HuH-7.5 (cell line): ENCODE measurements around the gene TLE1.
"Not testable (repeated sequence)": the region's sequence is repeated elsewhere in the genome, so short reads cannot be mapped to it uniquely, and the experiment has no call there.

Source experiments
- DNase-seq: peaks from one replicate; pipeline ENCODE4 v3.0.0; 2011; ENCODE audit warnings: low spot score

Gene TLE1

DNA sequence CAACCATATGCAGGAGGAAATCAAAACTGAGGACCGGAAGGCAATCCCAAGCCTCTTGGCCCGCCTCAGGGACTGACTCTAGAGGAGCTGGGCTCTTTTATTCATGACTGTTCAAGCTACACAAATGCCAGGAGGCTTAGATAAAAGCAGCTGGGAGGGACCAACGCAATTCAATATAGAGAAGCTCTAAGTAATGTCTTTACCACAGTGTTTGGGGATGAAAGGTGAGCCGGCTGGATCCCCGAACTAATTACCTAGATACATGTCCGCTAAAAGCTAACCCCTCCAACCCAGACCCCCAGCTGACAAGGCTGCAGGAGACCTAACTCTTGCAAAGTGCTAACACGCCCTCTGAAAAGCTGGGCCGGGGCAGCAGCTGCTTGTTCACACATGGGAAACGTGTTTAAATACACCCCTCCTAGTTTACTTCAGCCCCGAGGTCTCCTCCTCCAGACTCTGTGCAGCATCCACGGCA lies 67.5 kb downstream of the TLE1 start:
- no peak for DNase-seq

DNA sequence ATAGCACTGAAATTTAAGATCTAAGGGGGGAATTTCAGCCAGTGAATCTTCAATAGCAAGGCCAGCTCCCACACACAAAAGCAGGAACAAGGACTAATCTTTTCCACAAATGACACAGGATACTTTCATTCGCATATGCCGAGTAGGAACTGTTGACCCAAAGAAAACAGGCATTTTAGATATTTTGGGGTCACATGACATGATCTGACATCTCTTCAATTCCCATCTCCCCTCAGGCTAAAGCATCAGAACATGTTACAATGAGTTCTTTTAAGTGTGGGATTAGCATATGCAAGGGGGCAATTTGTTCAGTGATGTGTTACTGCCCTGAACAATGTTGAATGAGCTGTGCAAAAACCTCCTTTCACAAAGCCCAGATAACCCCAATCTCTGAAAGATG lies 68.2 kb downstream of the TLE1 start:
- no peak for DNase-seq

DNA sequence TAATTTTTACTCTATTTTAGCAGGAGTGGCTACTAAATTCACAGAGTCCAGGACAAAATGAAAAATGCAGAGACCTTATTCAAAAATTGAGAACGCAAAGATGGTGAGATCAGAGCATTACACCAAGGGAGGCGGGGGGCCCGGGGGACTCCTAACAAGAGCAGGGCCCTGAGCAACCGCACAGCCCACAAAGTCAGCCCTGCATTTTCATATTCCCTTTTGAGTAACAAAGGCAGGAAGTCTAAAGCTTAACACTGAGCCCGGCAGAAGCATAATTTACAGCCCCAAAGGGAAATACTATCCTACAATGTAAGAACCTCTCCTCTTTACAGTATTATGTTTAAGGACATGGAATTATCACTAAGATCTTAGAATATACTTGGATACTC lies 69.4 kb downstream of the TLE1 start:
- no peak for DNase-seq

DNA sequence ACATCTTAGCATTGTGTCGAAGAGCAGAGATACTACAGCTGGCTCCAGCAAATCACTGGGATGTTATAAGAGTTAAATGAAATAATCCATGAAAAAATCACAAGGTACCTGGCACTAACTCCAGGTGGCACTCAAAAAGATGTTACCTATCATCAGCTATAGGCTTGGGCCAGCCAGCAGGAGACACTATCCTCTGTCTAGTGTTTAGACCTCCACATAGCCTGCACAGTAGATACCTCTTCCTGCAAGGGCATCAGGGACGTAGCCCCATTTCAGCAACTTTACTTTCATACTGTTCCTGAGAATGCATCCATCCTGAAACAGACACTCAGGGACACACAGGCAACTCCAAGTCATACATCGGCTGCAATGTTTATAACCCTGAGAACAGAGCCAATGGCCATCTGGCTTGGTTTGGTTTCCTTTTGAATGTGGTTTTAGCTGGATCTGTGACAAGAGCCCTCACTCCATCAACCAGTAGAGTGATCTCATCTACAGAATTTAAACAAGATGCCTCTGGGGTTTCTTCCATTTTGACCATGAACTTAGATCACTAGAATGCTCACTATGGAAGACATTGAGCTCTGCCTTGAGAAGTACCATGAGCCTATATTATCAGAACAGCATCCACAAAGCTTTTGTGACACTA lies 69.9 kb downstream of the TLE1 start:
- no peak for DNase-seq

DNA sequence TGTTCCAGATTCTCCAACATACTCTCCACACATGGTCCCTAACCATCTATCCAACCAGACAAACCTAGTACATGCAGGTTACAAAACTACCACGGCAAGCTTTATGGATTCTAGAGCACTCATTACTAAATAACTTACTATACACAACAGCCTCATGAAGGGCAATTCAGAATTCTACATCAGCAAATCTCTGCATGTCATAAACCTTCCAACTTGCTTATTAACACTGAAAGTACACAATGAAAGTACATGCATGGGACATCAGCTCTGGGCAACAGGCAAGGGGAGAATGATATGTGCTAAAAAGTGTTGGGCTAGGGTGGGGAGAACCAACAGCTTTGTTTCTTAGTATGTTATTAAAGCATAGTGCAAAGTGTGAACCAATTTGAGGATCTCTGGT lies 70.4 kb downstream of the TLE1 start:
- no peak for DNase-seq

DNA sequence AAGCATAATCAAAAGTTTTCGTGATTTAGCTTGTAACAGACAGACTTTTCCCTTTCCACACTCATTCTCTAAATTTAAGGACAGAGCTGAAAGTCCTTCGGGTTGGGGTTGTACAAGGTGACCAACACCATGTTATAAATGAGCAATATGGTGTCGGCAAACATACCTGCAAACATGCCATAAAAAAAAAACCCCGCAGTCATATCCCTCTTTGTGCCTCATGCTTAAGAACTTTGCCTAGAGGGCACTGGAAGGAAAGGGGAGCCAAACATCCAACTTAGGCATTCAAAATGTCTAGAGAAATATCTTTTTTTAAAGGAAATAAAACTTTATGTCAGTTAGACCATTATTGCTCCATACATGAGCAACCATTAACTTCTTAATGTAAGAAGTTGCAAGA lies 73.2 kb downstream of the TLE1 start:
- DNase-seq: no peak

DNA sequence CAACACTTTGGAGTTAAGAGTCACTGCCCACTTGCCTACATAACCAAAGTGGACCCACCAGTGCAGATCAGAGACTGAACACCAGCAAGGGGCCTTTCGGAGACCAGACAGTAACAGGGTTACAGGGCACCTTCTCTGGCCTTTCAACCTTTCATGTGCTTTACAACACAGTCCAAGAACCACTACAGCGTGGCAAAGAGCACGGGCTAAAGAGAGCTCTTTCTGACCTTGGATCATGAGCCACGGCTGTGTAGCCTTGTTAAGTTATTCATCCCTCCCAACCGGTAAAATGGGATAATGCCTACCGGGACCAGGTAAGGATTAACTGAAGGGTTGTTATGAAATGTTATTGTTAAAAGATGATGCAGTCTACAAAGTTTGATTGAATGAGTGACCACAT lies 75.0 kb downstream of the TLE1 start:
- no peak for DNase-seq

DNA sequence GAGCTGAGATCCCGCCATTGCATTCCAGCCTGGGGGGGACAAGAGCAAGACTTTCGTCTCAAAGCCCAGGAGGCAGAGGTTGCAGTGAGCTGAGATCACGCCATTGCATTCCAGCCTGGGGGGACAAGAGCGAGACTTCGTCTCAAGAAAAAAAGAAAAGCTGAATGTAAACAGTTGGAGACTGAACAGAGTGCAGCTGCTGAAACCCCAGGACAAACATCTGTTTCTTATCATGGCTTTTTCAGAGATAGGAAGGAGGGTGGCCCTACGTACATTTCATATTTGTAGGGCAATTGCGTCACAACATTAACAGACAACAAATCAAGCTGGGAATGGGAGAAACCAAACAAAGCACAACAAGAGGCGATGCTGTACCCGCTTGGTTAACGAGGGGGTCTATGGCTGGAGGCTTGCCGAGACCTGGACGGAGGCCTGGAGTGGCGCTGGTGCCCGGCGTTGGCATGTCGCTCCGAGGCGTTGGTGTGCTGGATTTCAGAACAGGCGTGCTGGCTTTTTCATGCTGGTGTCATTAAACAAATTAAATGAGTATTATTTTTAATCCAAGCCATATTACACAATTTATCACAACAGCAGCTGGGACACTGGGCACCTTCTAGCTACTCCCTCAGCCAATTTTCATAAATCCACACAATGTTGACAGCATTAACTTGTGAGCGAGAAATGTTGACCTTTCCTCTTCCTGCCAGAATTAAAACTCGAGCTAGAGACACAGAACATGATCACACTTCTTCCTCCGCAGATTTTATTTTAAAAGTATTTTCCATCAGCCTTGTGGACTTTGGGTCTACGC lies 76.1 kb downstream of the TLE1 start:
- no peak for DNase-seq

DNA sequence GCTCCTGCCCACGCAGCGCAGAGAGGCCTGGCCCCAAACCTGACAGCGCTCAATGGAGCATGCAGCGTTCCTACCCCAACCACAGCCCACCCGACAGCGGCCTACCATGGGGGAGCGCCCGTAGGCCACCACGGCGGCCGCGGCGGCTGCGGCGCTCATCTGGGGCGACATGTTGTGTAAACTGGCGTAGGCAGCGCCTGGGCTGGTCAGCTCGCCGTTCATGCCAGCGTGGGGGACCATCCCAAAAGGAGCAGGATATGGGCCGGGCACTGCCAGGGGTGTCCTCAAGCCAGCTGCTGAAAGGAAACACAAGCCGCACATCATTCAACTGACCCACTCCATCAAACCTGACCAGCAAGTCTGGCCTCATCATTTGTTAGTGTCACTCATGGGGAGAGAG lies 77.7 kb downstream of the TLE1 start:
- DNase-seq: no peak

DNA sequence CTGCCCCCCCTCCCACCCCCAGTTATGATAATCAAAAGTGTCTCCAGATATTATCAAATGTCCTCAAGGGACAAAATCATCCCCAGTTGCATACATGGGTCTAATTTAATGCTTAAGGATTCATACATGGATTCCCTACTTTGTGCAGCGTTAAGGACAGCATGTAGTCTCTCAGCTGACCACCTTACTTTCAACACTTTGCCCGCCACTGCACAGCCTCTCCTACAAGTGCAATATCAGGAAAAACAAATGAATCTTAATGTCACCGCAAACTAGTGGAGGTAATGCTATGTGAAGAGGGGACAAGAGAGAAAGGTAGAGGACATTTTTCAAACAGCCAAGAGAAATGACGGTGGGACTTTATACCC lies 78.6 kb downstream of the TLE1 start:
- no peak for DNase-seq

DNA sequence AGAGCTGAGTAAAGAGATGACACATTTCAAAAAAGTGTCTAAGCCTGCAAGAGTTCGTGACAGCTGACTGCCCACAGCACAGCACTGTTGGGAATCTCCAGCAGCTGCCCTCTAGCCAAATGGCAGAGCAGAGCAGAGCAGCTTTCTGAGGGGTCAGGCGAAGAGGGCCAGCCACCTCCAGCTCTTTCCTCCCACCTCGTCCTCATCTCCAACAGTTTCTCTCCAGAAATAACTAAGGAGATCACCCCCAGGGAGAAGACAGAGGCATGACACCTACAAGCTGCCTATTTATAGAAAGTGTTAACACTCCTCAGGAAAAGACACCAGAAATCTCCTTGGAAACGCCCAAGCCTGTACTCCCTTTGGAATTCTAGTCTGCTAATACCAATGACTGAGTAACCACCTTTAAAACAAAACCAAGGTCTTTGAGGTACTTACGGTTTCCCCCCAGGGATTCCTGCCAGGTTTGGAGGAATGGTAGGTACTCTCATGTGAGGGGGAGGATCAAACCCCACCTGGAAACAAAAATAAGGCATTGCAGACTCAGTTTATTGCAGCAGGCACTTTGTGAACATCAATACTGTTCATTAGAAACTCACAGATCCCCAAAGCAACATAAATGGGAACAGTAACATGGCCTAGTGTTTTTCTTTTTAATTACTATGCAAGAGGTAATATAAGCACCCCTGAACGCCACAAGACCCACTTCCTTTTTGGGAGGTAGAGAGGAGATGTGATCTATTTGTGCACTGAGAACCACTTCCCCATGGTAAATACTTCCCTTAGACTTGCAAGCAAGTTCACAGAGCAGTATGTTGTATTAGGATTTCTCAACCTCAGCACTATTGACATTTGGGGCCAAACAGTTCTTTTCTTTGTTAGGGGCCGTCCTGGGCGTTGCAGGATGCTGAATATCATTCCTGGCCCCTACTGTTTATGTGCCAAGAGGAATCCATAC lies 79.3 kb downstream of the TLE1 start:
- no peak for DNase-seq

DNA sequence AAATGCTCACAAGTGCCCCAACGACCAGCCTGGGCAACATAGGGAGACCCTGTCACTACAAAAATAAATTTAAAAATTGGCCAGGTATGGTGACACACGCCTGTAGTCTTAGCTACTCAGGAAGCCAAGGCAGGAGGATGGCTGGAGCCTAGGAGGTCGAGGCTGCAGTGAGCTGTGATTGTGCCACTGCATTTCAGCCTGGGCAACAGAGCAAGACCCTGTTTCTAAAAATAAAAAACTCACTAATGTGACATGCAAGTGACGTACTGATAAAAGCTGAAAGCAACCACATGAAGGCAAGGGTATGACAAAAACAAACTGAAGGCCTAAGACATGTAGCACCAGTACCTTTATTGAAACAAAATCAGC lies 81.1 kb downstream of the TLE1 start:
- DNase-seq: no peak

DNA sequence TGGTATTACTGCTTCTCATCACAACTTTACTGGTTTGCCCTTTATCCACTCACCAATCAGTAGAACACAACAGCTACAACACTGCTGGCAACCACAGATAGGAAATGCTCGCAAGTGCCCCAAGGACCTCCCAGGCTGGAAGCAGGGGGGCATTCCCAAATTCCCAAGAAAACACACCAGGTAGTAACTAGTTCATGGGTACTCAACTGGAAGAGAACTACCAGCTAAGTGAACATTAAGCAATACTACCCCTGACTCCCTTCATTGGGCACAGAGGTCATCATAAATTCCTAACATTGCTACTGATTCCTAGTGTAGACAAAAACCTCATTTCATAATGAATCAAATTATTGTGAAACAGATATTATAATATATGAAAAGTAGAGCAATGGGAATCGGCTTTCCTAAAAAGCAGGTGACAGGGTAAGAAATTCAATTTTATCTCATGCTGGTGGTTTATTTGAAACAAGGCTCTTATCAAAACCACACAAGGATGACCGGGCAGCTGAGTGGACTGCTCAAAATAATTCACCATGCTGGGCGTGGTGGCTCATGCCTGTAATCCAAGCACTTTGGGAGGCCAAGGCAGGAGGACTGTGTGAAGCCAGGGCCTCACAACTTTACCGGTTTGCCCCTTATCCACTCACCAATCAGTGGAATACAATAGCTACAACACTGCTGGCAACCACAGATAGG lies 81.6 kb downstream of the TLE1 start:
- DNase-seq: no peak

DNA sequence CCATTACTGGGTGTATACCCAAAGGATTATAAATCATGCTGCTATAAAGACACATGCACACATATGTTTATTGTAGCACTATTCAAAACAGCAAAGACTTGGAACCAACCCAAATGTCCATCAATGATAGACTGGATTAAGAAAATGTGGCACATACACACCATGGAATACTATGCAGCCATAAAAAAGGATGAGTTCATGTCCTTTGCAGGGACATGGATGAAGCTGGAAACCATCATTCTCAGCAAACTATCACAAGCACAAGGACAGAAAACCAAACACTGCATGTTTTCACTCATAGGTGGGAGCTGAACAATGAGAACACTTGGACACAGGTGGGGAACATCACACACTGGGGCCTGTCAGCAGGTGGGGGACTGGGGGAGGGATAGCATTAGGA lies 83.1 kb downstream of the TLE1 start:
- not testable (repeated sequence) for DNase-seq

DNA sequence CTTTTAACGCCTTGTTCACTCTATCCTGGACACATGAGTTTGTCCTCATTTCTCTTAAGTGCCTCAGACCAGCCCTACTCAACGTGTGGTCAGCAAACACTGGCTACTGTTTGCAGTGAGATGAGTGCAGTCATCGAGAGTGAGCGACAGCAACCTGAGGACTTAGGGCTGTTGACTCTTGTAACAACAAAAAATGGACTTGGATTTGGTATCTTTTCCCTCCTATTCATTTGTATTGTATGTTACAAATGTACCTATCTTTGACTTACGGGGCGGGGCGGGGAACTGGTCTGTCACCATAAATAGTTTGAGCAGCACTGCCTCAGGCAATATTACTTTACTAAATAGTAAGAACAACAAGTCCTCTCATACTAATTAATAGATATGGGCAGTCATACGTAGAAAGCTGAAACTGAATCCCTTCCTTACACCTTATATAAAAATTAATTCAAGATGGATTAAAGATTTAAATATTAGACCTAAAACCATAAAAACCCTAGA lies 84.1 kb downstream of the TLE1 start:
- DNase-seq: no peak

DNA sequence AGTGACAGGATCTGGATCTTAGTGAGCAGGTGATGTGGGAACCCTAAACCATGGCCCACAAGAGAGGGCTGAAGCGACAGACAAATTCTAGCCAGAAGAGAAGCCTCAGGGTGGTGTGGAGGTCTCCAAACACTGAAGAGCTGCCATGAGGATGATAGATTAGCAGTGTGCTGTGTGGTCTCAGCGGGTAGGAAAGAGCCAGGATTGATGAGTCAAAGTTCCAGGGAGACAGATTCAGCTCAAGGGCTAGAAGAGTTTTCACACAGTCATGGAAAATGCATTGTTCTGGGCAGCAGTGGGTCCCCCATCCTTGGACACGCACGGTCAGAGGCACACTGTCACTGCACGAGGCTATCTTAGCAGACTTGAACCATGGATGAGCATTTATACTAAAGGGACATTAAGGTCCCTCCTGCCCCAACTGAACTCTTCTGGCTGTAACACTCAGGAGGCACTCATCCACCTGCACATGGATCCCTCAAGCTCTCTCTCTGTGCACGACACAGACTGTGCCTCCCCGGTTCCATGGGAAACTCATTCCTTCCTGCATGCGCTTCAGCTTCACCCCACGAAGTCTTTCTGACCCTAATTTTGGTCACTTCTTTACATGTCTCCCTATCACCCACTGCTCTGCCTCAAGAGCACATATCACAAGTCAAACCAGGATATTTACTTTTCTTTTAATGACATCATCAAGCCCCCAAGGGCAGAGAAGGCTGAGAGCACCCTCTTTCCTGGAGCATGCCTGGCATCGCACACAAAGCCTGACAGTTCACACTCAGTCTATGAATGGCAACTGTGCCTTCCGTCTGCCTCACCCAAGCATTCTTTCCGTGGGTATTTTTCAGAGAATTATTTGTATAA lies 84.8 kb downstream of the TLE1 start:
- no peak for DNase-seq

DNA sequence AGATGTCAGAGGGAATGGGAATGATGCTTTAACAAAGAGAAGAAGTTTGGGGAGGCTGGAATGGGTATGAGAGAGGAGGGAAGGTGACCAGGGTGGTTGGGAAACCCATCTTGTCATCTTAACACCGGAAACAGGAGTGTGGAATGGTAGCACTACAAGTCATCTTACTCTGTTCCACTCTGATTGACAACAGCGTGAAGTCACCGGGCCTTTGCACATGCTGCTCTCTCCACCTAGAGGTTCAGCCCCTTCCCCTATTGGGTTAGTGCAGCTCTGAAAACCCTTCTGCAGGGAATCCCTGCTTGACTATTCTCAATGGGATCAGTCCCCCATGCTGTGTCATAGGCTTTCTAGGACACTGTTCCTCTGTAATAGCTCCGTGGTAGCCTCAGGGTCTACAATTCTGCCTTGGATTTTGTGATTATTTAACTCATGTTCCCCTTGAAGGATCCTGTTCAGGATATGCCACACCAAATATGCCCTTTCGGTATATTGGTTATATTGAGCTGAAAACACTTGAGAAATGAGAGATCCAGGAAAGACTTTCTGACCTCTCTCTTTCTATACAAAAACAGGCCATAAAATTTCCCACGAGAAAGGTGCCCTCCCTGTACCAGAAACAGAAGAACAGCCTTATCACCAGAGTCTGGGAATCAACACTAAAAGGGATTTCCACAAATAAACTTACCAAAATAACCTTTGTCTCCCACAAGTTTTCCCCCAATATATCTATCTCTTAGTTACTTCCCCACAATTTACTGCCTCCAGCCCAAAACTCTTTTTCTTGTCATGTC lies 86.3 kb downstream of the TLE1 start:
- no peak for DNase-seq

DNA sequence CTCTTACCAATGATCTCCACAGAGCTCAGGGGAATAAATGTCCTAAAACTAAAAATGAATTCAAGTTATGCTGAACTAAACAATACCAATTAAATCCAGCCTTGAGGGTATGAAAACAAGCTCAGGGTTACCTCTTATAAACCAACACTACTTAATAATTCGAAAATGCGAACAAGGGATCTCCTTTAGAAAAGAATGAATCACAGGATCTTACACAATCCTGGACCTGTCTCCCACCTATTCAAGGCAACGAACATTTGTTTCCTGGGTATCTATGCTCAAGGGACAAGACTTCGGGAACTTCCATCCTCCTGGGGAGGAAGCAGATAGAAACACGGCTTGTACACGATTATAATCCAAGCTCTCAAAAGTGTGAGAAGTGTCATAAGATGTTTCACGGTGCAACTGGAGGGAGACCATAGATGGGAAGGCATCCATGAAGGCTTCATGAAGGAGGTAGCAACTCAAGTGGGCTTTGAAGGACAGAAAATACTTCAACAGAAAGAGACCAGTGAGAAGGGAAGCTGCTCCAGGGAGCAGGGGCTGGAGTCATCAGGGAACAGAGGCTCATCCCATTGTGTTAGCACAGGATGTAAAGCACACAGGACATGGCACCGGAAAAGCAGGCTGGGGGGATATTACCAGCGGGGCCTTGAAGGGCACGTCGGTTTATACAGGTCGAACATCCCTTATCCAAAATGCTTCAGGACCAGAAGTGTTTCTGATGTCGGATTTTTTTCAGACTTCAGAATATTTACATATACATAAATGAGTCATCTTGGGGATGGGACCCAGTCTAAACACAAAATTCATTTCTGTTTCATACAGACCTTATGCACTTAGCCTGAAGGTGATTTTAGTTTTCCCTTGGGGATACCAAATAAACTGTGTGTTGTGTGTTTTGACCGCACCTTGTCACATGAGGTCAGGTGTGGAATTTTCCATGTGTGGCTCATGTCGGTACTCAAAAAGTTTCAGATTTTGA lies 87.4 kb downstream of the TLE1 start:
- DNase-seq: no peak

DNA sequence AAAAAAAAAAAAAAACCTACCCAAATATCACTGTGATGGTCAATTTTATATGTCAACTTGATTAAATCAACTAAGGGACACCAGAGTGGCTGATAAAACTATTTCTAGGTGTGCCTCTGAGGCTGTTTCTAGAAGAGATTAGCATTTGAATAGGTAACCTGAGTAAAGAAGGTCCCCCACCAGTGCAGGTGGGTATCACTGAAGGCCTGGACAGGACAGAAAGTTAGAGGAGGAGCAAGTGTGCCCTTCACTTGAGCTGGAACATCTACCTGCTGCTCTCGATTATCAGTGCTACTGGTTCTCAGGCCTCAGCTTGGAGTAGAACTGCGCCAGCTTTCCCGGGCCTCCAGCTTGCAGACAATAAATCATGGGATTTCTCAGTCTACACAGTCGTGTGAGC lies 88.7 kb downstream of the TLE1 start:
- no peak for DNase-seq
